Hematopoietic multipotent progenitor cell treated with erythropoietin and hydrocortisone succinate and interleukin-3 and kit ligand, for 8 days (in vitro differentiated cells): ENCODE measurements around the gene MAP7D3.
"Not testable (repeated sequence)": the region's sequence is repeated elsewhere in the genome, so short reads cannot be mapped to it uniquely, and the experiment has no call there.

Experiments used
- DNase-seq: peaks from one replicate; pipeline ENCODE4 v3.0.0-alpha.2; 2015

The MAP7D3 gene

DNA sequence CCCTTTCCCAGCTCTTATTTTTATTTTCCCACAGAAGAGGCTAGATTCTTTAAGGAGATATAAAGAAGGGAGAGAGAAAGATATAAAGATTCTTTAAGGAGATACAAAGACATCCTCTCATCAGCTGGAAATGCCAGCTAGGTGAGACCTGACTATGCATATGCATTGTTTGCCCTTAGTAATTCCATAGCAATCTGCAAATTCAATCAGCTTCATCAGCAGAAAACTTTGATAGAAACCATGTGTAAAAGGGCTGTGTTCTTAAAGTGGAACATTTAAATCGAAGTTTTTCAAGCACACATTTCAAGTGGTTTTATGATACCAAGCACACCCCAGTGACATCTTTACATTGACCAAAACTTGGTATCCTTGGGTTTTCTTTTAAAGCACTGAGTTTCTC lies 79.8 kb downstream of the MAP7D3 start:
- DNase-seq: no peak

DNA sequence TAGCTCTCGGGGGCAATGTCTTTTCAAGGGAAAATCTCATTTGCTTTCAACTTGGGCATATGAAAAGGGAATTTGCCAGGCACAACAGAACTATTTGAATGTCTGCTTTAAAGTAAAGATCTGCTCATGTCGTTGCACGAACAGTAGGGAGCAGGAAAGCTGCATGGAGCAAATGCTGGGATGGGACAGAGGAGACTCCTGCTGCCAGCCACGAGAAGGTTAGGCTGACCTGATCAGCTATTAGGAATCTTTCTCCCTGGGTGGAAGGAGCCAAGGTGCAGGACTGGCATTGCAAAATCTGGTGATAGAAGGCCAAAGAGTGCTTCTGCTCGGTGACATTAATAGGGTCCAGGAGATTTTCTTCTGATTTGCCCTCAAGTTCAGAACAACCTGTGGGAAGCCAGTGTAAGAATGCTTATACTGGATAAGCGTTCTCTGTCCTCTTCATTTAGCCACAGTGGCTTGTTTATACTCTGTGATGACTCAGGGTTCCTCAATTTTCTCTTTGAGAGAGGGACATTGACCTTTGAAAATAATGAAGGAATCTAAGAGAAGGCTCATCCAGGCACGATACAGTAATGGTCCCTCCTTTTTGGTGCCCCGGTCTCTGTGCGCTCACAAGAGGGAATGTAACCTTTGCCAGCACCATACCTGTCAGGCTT lies 80.9 kb downstream of the MAP7D3 start:
- DNase-seq: no peak

DNA sequence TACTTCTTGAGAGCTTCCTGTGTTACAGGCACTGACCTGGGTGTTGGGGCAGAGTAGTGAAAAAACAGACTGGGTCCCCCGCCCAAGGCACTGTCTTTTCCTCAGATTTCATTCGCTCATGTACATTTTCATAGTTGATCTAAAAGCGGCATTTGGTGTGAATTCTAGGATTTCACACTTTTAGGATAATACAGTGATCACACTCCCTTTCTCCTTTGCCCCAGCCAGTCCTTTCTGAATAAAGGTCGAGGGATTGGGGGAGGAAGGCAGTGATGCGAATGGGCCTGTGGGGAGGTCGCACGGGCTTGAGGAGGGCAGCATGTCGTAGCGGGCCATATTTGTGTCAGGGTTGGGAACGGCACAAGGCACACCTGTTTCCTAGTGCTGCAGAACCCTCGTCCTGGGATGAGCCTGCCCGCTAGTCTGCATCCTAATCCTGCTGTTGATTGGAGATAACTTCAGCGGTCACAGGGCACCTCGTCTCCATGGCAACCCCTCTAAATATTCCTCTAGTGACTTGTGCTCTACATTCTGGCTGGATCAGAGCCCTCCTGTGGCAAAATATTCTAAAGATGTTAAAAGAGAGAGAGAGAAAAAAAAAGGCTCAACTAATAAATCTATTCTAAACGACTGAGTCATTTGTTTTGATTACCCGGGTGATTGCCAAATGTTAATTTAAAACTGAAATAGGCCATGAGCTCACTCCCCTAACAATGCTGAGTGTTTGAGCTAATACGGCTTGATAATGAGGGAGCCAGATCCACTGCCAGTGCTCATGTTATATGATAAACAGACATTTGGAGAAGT lies 82.1 kb downstream of the MAP7D3 start:
- DNase-seq: peak; percentile 34

DNA sequence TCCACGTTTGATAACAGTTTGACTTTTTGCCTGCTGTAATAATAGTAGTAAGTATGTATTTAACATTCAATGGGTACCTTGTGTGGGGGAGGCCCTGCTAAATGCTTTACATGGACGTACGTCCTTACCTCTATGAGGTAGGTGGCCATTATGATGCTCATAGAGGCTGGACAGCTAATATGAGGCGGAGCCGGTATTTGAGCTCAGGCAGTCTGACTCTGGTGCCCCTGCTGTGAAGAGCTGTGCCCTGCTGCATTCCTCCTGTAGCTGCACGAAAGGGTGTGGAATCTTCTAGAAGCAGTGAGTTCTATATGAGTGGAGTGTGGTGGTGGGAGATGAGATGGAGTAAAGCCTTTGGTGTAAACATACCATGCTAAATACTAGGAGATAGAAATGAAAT lies 83.2 kb downstream of the MAP7D3 start:
- DNase-seq: not testable (repeated sequence)

DNA sequence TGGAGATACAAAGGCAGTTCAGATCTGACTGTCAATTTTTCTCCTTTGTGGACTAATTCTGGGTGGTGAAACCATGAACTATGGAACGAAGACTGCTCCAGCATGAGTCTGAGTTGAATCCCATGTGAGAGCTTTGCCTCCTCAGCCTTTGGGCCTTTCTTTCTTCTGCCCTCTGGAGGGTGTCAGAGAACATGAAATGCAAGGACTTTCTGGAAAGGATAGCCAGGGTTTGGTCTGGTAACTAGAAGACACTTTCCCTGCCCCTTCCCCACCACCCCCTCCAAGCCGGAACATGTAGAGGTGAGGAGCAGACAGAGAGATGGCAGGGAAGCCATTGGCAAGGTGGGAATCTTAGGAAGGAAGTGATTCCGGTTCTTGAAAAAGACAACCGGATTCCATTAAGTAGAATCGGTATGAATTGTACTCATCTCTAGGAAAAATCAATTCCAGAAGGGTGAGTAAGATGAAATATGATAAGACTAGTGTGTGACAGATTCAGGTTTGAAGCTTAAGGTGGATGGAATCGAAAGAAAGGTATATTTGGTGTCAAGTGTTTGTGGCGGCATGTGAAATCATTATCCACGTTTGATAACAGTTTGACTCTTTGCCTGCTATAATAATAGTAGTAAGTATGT lies 84.9 kb downstream of the MAP7D3 start:
- peak; percentile 14 for DNase-seq

DNA sequence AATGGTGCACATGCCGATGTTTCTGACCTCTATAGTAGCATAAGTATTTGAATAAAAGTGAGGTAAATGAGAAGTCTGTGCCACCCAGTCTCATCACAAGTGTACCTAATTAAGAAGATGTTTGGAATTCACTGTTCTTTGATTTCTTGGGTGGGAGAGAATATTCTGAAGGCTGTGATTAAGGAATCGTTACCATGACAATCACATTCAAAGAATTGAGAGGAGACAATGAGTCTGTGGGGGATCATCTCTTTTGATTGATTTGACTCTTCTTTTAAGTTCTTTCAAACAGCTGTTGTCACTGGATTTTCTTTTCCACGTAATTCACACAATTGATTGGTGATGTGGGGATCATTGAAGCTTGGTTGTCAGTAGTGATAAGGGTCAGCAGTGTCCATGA lies 85.8 kb downstream of the MAP7D3 start:
- DNase-seq: no peak

DNA sequence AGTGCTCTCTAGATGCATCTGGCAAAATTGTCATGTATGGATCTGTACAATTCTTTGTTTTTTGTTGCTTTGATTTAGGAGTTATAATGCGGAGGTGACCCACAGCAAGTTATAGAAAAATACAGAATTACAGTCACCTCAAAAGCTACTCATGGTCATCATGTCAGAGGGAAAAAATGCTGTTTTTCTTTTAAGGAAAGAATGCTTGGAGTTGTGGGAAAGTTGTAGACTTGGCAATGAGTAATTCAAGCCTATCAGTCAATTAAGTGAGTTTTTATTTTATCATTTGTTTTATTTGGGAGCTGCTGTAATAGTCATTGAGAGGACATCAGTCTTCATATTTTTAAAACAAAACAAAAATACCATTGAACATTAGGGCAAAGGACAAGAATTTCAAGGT lies 87.5 kb downstream of the MAP7D3 start:
- no peak for DNase-seq
